AML-193 (cell line): Measurements from ENCODE around the gene PCIF1.
"Not testable (repeated sequence)": the region's sequence is repeated elsewhere in the genome, so short reads cannot be mapped to it uniquely, and the experiment has no call there.

ENCODE experiments used
- DNase-seq, 2 experiments: peaks; one replicate each; lab custom pipeline; 2025; lab: John Stamatoyannopoulos, UW

Gene PCIF1

GRCh38 chr20:45924391-45925261 lies 9.9 kb upstream of the PCIF1 start:
- DNase-seq, result no peak

GRCh38 chr20:45925821-45926506 lies 8.5 kb upstream of the PCIF1 start:
- DNase-seq, result no peak

- DNase-seq, result no peak
Measured at GRCh38 chr20:45926731-45927070, 7.8 kb upstream of the PCIF1 start.

GRCh38 chr20:45927071-45927878 lies 7.2 kb upstream of the PCIF1 start:
- DNase-seq, result no peak

- not testable (repeated sequence) for DNase-seq
Measured at GRCh38 chr20:45931680-45932079, 2.8 kb upstream of the PCIF1 start.

- DNase-seq, result peak; percentile 68 to 70
Measured at GRCh38 chr20:45933266-45934045, 1.0 kb upstream of the PCIF1 start.

- DNase-seq, result peak; percentile 35 to 57
Measured at GRCh38 chr20:45934046-45934585, 367 bp upstream of the PCIF1 start.

- DNase-seq, result no peak
Measured at GRCh38 chr20:45935416-45936046, 1.0 kb downstream of the PCIF1 start.

GRCh38 chr20:45937765-45938164 lies 3.3 kb downstream of the PCIF1 start:
- no peak for DNase-seq

- DNase-seq, result no peak
Measured at GRCh38 chr20:45938727-45939438, 4.4 kb downstream of the PCIF1 start.

GRCh38 chr20:45940053-45940452 lies 5.6 kb downstream of the PCIF1 start:
- no peak for DNase-seq

GRCh38 chr20:45940469-45940868 lies 6.0 kb downstream of the PCIF1 start:
- no peak for DNase-seq

GRCh38 chr20:45943613-45944012 lies 9.1 kb downstream of the PCIF1 start:
- DNase-seq, result no peak

- DNase-seq, result peak in 1 of 2 experiments; percentile 6
Measured at GRCh38 chr20:45944151-45944964, 9.9 kb downstream of the PCIF1 start.

- DNase-seq, result no peak
Measured at GRCh38 chr20:45944965-45945677, 10.6 kb downstream of the PCIF1 start.

GRCh38 chr20:45945678-45946148 lies 11.2 kb downstream of the PCIF1 start:
- peak in 1 of 2 experiments; percentile 16 for DNase-seq

- DNase-seq, result peak; percentile 96 to 97
Measured at GRCh38 chr20:45946149-45946970, 11.9 kb downstream of the PCIF1 start.
